H1 (cell line): ENCODE data around the gene SSBP3. TPM values are rescaled to one million over a fixed set of nuclear protein-coding genes. Genes with fewer than 3 reads are reported as not detected.

Source experiments
- BCL11A ChIP-seq, 2 experiments: IDR thresholded peaks; one replicate each; pipeline ENCODE4 v1.6.1; 2011; ENCODE audit warnings: low read depth in 2 of 2, low read length in 2 of 2, mild to moderate bottlenecking in 2 of 2
- BRCA1 ChIP-seq: IDR thresholded peaks from 2 replicates; pipeline ENCODE4 v1.6.1; 2012; ENCODE audit warnings: low read depth, low read length, improper control_type of control experiment
- CBX5 ChIP-seq: fragments of 300-800, 300-1000 bp; sonication (generic); IDR thresholded peaks from 2 replicates; pipeline ENCODE4 v1.7.1; 2016; ENCODE audit warnings: antibody characterized with exemption, low read length, low read depth
- HDAC2 ChIP-seq, 2 experiments: fragments of 300-600 bp in 1 of 2; sonication (generic) in 1 of 2; IDR thresholded peaks; 2 replicates each; pipeline ENCODE4 v1.6.1; 2011 to 2012; ENCODE audit warnings: low read depth in 2 of 2, low read length in 2 of 2, mild to moderate bottlenecking in 2 of 2, moderate library complexity in 2 of 2, borderline replicate concordance in 1 of 2, inconsistent platforms in 1 of 2
- HDAC6 ChIP-seq: IDR thresholded peaks from one replicate; pipeline ENCODE4 v1.7.1; 2012; ENCODE audit warnings: low read depth, mild to moderate bottlenecking, inconsistent platforms, low read length, moderate library complexity
- JUND ChIP-seq: IDR thresholded peaks from 2 replicates; pipeline ENCODE4 v1.6.1; 2011; ENCODE audit warnings: mild to moderate bottlenecking, improper control_type of control experiment, low read length
- RFX5 ChIP-seq: IDR thresholded peaks from 2 replicates; pipeline ENCODE4 v1.6.1; 2011; ENCODE audit warnings: low read depth, low read length, improper control_type of control experiment, borderline replicate concordance
- TAF7 ChIP-seq: optimal IDR thresholded peaks from 2 replicates; pipeline ENCODE3; 2011; ENCODE audit warnings: low read depth, mild to moderate bottlenecking, inconsistent platforms, low read length, moderate library complexity, borderline replicate concordance
- USF2 ChIP-seq: IDR thresholded peaks from 2 replicates; pipeline ENCODE4 v1.6.1; 2011; ENCODE audit warnings: low read length, improper control_type of control experiment
- polyA plus RNA-seq, 7 experiments: library from polyadenylated mRNA; depleted of rRNA in 3 of 7; stranded (reverse) in 5 of 7; unstranded in 2 of 7; fragments of >200 nt in 5 of 7; fragments of 200-250 nt in 2 of 7; gene quantifications; 1 replicate in 5 of 7; 2 replicates in 1 of 7; 4 replicates in 1 of 7; pipeline versions ENCODE4 v1.2.1 to v1.2.3, GENCODE V29; 2011 to 2013; ENCODE audit warnings: missing spikeins in 2 of 7, mixed read lengths in 2 of 7
- total RNA-seq: library from RNA; stranded (reverse); fragmentation: NEBNext Ultra II Directional; extraction: Animal tissue kit (Norgen Biotek cat#: 25700); gene quantifications from 2 replicates; pipeline ENCODE4 v1.2.1, GENCODE V29; 2021

SSBP3 gene
- total and polyA plus RNA-seq, 2 of the 8 experiments (the other 6 are each of a cell fraction or from before 2014, with no cell fraction given), result 99.7 to 133 TPM

GRCh38 chr1:54387419-54387818, 18.8 kb downstream of the SSBP3 start (continued):
- TF ChIP-seq BCL11A (IDR thresholded peaks at IDR 0.05; ENCODE audit: low read depth in 2 of 2, low read length in 2 of 2), result no peak
- TF ChIP-seq USF2, result no peak
- no peak for TF ChIP-seq RFX5
- TF ChIP-seq CBX5, result no peak
- no peak for TF ChIP-seq HDAC2 (IDR thresholded peaks at IDR 0.05; ENCODE audit: borderline replicate concordance in 1 of 2, low read depth in 2 of 2, low read length in 2 of 2)
- TF ChIP-seq TAF7, result no peak
- no peak for TF ChIP-seq HDAC6
- no peak for TF ChIP-seq BRCA1
- TF ChIP-seq JUND, result no peak
- TF ChIP-seq, all 59 proteins: peak for 0
